GM12878 (cell line): ENCODE measurements around the gene GP5. TPM values are rescaled to one million over a fixed set of nuclear protein-coding genes. Genes with fewer than 3 reads are reported as not detected.

Experiments
- ATAC-seq: fragments of 200-7000 bp; cut with Tn5 transposase; 3 replicates; pipeline ENCODE4 v1.9.1; 2020; ENCODE audit warnings: mild to moderate bottlenecking, moderate library complexity
- BruUV-seq: library from RNA; stranded (reverse); fragments of 400-500 nt; replicated peaks from 2 replicates; lab custom pipeline; 2021; lab: Mats Ljungman, UMichigan
- CTCF ChIA-PET: fragments of 300-600 bp; sonication (Branson Sonifier 250); formaldehyde crosslinking; extraction: SDS; loops from one replicate; lab custom pipeline; 2021; ENCODE audit warnings: inconsistent platforms; lab: Yijun Ruan, JAX
- POLR2A ChIA-PET: fragments of 350-600 bp; formaldehyde crosslinking; extraction: SDS; loops from one replicate; lab custom pipeline; 2021; ENCODE audit warnings: inconsistent platforms; lab: Charles Lee
- RAD21 ChIA-PET: fragments of 300-600 bp; sonication (Branson Sonifier 250); formaldehyde crosslinking; loops from one replicate; lab custom pipeline; 2023; ENCODE audit warnings: antibody characterized with exemption; ENCODE audit not compliant: unreplicated experiment; lab: Charles Lee
- SMC1A ChIA-PET: fragments of 300-600 bp; sonication (Branson Sonifier 250); formaldehyde crosslinking; loops from one replicate; lab custom pipeline; 2023; ENCODE audit not compliant: unreplicated experiment, uncharacterized antibody; lab: Charles Lee
- DNase-seq: peaks from one replicate; pipeline ENCODE4 v3.0.0-alpha.2; 2011; ENCODE audit warnings: low read depth, low spot score
- FAIRE-seq: peaks from 3 replicates; lab custom pipeline; 2011; peaks lifted over from hg19 to GRCh38; lab: Jason Lieb, UNC
- H2AFZ ChIP-seq: 2 replicates; pipeline ENCODE4 v1.6.0; 2011; ENCODE audit warnings: low read depth, low read length, control low read depth; ENCODE audit not compliant: control insufficient read depth
- H3K27ac ChIP-seq: 2 replicates; pipeline ENCODE4 v1.5.1; 2011; ENCODE audit warnings: control low read depth; ENCODE audit not compliant: control insufficient read depth, insufficient read depth
- H3K27me3 ChIP-seq, 2 experiments: replicated peaks in 1 of 2; 2 replicates each; pipeline versions ENCODE4 v1.6.0 to v1.6.1; 2011; ENCODE audit warnings: low read length in 1 of 2; ENCODE audit not compliant: control insufficient read depth in 2 of 2, insufficient read depth in 2 of 2
- H3K36me3 ChIP-seq, 2 experiments: 2 replicates each; pipeline ENCODE4 v1.5.1; 2011; ENCODE audit warnings: low read length in 1 of 2; ENCODE audit not compliant: control insufficient read depth in 2 of 2, insufficient read depth in 2 of 2
- H3K4me1 ChIP-seq: 2 replicates; pipeline ENCODE4 v1.6.1; 2011; ENCODE audit warnings: mild to moderate bottlenecking, low read length, moderate library complexity, mixed read lengths; ENCODE audit not compliant: control insufficient read depth, insufficient read depth
- H3K4me2 ChIP-seq: 2 replicates; pipeline ENCODE4 v1.6.0; 2011; ENCODE audit warnings: control low read depth; ENCODE audit not compliant: control insufficient read depth, insufficient read depth
- H3K4me3 ChIP-seq: fragments of 200-600 bp; sonication (generic); 2 replicates; pipeline ENCODE4 v1.5.1; 2016
- H3K79me2 ChIP-seq: 2 replicates; pipeline ENCODE4 v1.6.0; 2011; ENCODE audit warnings: low read length; ENCODE audit not compliant: control insufficient read depth, insufficient read depth
- H3K9ac ChIP-seq: 2 replicates; pipeline ENCODE4 v1.8.0; 2011; ENCODE audit warnings: low read length, control low read depth, mixed read lengths; ENCODE audit not compliant: control insufficient read depth, insufficient read depth
- H3K9me3 ChIP-seq: replicated peaks from 3 replicates; pipeline ENCODE4 v1.5.1; 2011; ENCODE audit warnings: mild to moderate bottlenecking, low read length; ENCODE audit not compliant: control insufficient read depth, insufficient read depth
- H4K20me1 ChIP-seq: 2 replicates; pipeline ENCODE4 v1.6.0; 2011; ENCODE audit not compliant: control insufficient read depth, insufficient read depth
- ASH2L ChIP-seq: fragments of 300-600, 200-600 bp; sonication (generic); IDR thresholded peaks from 2 replicates; pipeline ENCODE4 v1.6.1; 2017; ENCODE audit warnings: low read depth, mild to moderate bottlenecking, borderline replicate concordance
- CBFB ChIP-seq: IDR thresholded peaks from 2 replicates; pipeline ENCODE4 v1.6.1; 2016; ENCODE audit warnings: antibody characterized with exemption, low read depth
- EZH2 ChIP-seq: IDR thresholded peaks from 2 replicates; pipeline ENCODE4 v1.6.1; 2012; ENCODE audit warnings: low read depth, mild to moderate bottlenecking, control low read depth, inconsistent platforms, low read length, borderline replicate concordance; ENCODE audit not compliant: control insufficient read depth
- GATAD2B ChIP-seq: fragments of 450-650 bp; conservative IDR thresholded peaks from 2 replicates; pipeline ENCODE4 v1.6.1; 2017; ENCODE audit warnings: low read depth, mild to moderate bottlenecking, moderate library complexity
- MYB ChIP-seq: fragments of 150-350 bp; IDR thresholded peaks from 2 replicates; pipeline ENCODE4 v1.6.1; 2014; ENCODE audit warnings: mild to moderate bottlenecking, low read depth, low read length, borderline replicate concordance
- RFX5 ChIP-seq: IDR thresholded peaks from 2 replicates; pipeline ENCODE4 v1.6.1; 2011; ENCODE audit warnings: low read depth, low read length, improper control_type of control experiment
- ZNF24 ChIP-seq: fragments of 450-650 bp; IDR thresholded peaks from 2 replicates; pipeline ENCODE4 v1.6.1; 2017; ENCODE audit warnings: antibody characterized with exemption, mild to moderate bottlenecking
- WGBS: methylation state at CpG from one replicate; pipeline ENCODE4 v1.1.6; 2016; ENCODE audit warnings: low lambda C conversion rate; ENCODE audit not compliant: insufficient replicate concordance, insufficient coverage; ENCODE audit errors: missing lambda C conversion rate; 5-methylcytosine and 5-hydroxymethylcytosine counted together
- in situ Hi-C: fragments of 300-500 bp; cut with MboI; formaldehyde crosslinking; loops from 9 replicates; pipeline ENCODE4 v1.14.3; 2018; ENCODE audit warnings: mixed read lengths
- intact Hi-C: fragments of 100-400 bp; cut with micrococcal nuclease; formaldehyde crosslinking; loops from one replicate; pipeline ENCODE4 v1.14.2; 2022; ENCODE audit not compliant: unreplicated experiment
- polyA plus RNA-seq, 11 experiments: library from polyadenylated mRNA; depleted of rRNA in 4 of 11; unstranded in 6 of 11; stranded (reverse) in 5 of 11; fragments of >200 nt; fragmentation: Nextera tagmentation in 4 of 11; fragmentation: Illumina TruSeq in 1 of 11; extraction: Ambion mirVana in 4 of 11; extraction: Trizol in 1 of 11; gene quantifications; 1 replicate in 1 of 11; 2 replicates in 10 of 11; pipeline versions ENCODE4 v1.2.1 to v1.2.3, GENCODE V29; 2011 to 2016; ENCODE audit warnings: inconsistent platforms in 2 of 11, missing spikeins in 2 of 11, low read depth in 1 of 11
- total RNA-seq, 4 experiments: library from RNA; depleted of rRNA in 3 of 4; stranded (reverse); fragments of >200 nt in 3 of 4; fragmentation: Illumina TruSeq in 1 of 4; extraction: Trizol in 1 of 4; gene quantifications; 2 replicates each; pipeline versions ENCODE4 v1.2.1 to v1.2.3, GENCODE V29; 2013 to 2021
- TF ChIP-seq, protein P1 (sequence below): fragments of 450-650 bp; conservative IDR thresholded peaks from 2 replicates; pipeline ENCODE4 v1.6.1; 2017; ENCODE audit warnings: mild to moderate bottlenecking, moderate library complexity

The GP5 gene
- total and polyA plus RNA-seq, 10 of the 15 experiments (the other 5 are each of a cell fraction or from before 2014, with no cell fraction given) = not detected

DNA sequence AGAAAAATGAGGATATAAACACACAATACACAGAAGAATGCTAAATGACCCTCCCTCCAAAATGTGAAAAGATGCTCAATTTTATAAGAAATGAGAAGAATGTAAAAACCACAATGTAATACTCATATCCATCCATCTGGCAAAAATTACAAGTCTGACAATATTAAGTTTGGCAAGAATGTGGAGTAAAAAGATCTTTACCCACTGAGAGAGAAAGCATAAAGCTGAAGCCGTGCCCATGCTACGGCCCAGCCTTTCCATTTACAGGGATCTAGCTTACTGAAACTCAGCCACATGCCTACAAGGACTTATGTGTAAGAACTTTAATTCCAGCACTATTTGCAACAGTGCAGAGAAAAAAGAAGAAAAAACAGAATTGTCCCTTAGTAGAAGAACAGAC is 44.8 kb upstream of the GP5 start:
- Histone ChIP-seq H2AFZ (no peak overlapping the region), H3K79me2 (no peaks in the 10 kb centered on the region), H3K36me3 (peaks cover 5 to 39% of the 10 kb centered on the region in 2 experiments; a peak in 3 of 4 replicates), H3K9ac (no peak overlapping the region), H3K4me2 (no peak overlapping the region), H3K9me3 (no peaks in the 10 kb centered on the region), H3K4me1 (no peaks in the 10 kb centered on the region), H4K20me1 (no peaks in the 10 kb centered on the region), H3K4me3 (no peak overlapping the region), H3K27ac (no peak overlapping the region), H3K27me3 (no peaks in the 10 kb centered on the region)
- 98% methylated on average over 2 of the region's 2 CpGs for WGBS
- CTCF ChIA-PET = interaction anchor here (1.7 to 1.8 kb wide), 2 partner anchors 28 to 30 kb away, joined by 4 read pairs; no protein-coding TSS in a partner anchor
- no peak for ATAC-seq
- DNase-seq = no peak
- RAD21 ChIA-PET = interaction anchor here (0.9 kb wide), 1 partner anchor 28 kb away, joined by 4 read pairs; no protein-coding TSS in a partner anchor
- TF ChIP-seq, protein P1, sequence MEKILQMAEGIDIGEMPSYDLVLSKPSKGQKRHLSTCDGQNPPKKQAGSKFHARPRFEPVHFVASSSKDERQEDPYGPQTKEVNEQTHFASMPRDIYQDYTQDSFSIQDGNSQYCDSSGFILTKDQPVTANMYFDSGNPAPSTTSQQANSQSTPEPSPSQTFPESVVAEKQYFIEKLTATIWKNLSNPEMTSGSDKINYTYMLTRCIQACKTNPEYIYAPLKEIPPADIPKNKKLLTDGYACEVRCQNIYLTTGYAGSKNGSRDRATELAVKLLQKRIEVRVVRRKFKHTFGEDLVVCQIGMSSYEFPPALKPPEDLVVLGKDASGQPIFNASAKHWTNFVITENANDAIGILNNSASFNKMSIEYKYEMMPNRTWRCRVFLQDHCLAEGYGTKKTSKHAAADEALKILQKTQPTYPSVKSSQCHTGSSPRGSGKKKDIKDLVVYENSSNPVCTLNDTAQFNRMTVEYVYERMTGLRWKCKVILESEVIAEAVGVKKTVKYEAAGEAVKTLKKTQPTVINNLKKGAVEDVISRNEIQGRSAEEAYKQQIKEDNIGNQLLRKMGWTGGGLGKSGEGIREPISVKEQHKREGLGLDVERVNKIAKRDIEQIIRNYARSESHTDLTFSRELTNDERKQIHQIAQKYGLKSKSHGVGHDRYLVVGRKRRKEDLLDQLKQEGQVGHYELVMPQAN = no peak
- TF ChIP-seq ASH2L (no peak), MYB (no peak), EZH2 (no peak), RFX5 (no peak), CBFB (no peak), ZNF24 (no peak), GATAD2B (no peak)
- no peak for FAIRE-seq
- intact Hi-C loops (no loop called here), in situ Hi-C loops (no loop called here)
- SMC1A ChIA-PET = interaction anchor here (0.8 to 0.9 kb wide), 2 partner anchors 11 to 13 kb away, joined by 3 to 4 read pairs; no protein-coding TSS in a partner anchor
- no TSS peak for BruUV-seq
- POLR2A ChIA-PET = no interaction called here
